IMR-90 (cell line): Measurements from ENCODE around the gene PLVAP. TPM values are rescaled to one million over a fixed set of nuclear protein-coding genes. Genes with fewer than 3 reads are reported as not detected.

Source experiments
- ATAC-seq: fragments of 200-7000 bp; cut with Tn5 transposase; 2 replicates; pipeline ENCODE4 v1.9.1; 2020; ENCODE audit warnings: low read depth, mild to moderate bottlenecking, moderate library complexity
- BruUV-seq: library from RNA; stranded (reverse); fragments of 400-500 nt; replicated peaks from 2 replicates; lab custom pipeline; 2021; lab: Mats Ljungman, UMichigan
- CTCF ChIA-PET: fragments of 300-600 bp; formaldehyde crosslinking; extraction: SDS; loops from one replicate; lab custom pipeline; 2021; ENCODE audit warnings: antibody characterized with exemption; lab: Yijun Ruan, JAX
- POLR2A ChIA-PET: fragments of 300-600 bp; sonication (Branson Sonifier 250); formaldehyde crosslinking; loops from one replicate; lab custom pipeline; 2022; ENCODE audit warnings: antibody characterized with exemption; ENCODE audit not compliant: unreplicated experiment; lab: Charles Lee
- DNase-seq: peaks from one replicate; pipeline ENCODE4 v3.0.0; 2013
- H2AFZ ChIP-seq: replicated peaks from 2 replicates; pipeline ENCODE3; 2013; ENCODE audit warnings: low read length, mild to moderate bottlenecking; ENCODE audit not compliant: poor library complexity
- H2AK5ac ChIP-seq: 2 replicates; pipeline ENCODE4 v1.6.1; 2013; ENCODE audit warnings: low read depth, low read length, inconsistent platforms
- H2AK9ac ChIP-seq: replicated peaks from 2 replicates; pipeline ENCODE3; 2013; ENCODE audit warnings: mild to moderate bottlenecking, low read depth, low read length, moderate library complexity; ENCODE audit not compliant: poor library complexity
- H2BK120ac ChIP-seq: 2 replicates; pipeline ENCODE4 v1.6.1; 2013; ENCODE audit warnings: low read depth, low read length, inconsistent platforms
- H2BK15ac ChIP-seq: 3 replicates; pipeline ENCODE4 v1.6.1; 2013; ENCODE audit warnings: low read depth, low read length, inconsistent platforms
- H2BK20ac ChIP-seq: 2 replicates; pipeline ENCODE4 v1.6.1; 2013; ENCODE audit warnings: low read depth, mild to moderate bottlenecking, inconsistent platforms, low read length, moderate library complexity
- H2BK5ac ChIP-seq: 2 replicates; pipeline ENCODE4 v1.6.1; 2013; ENCODE audit warnings: mild to moderate bottlenecking, low read depth, low read length, inconsistent platforms; ENCODE audit not compliant: poor library complexity, severe bottlenecking
- H3K14ac ChIP-seq: replicated peaks from 2 replicates; pipeline ENCODE4 v1.6.1; 2013; ENCODE audit warnings: low read depth, low read length, inconsistent platforms
- H3K18ac ChIP-seq: 2 replicates; pipeline ENCODE4 v1.6.1; 2013; ENCODE audit warnings: low read depth, low read length, control low read depth
- H3K23ac ChIP-seq: 2 replicates; pipeline ENCODE4 v1.6.1; 2013; ENCODE audit warnings: low read depth, low read length, inconsistent platforms
- H3K27ac ChIP-seq: 2 replicates; pipeline ENCODE4 v1.5.1; 2013; ENCODE audit warnings: mild to moderate bottlenecking, control low read depth, low read length; ENCODE audit not compliant: insufficient read depth
- H3K27me3 ChIP-seq: 2 replicates; pipeline ENCODE4 v1.6.1; 2013; ENCODE audit warnings: low read length; ENCODE audit not compliant: control insufficient read depth, insufficient read depth
- H3K36me3 ChIP-seq: 2 replicates; pipeline ENCODE4 v1.6.1; 2013; ENCODE audit warnings: low read length, mixed read lengths; ENCODE audit not compliant: control insufficient read depth, insufficient read depth
- H3K4ac ChIP-seq: 2 replicates; pipeline ENCODE4 v1.6.1; 2013; ENCODE audit warnings: low read depth, low read length, inconsistent platforms
- H3K4me1 ChIP-seq: 2 replicates; pipeline ENCODE4 v1.6.1; 2013; ENCODE audit warnings: low read length, mixed read lengths; ENCODE audit not compliant: control insufficient read depth, insufficient read depth
- H3K4me2 ChIP-seq: 2 replicates; pipeline ENCODE4 v1.6.1; 2013; ENCODE audit warnings: low read depth, mild to moderate bottlenecking, control low read depth, low read length, moderate library complexity
- H3K4me3 ChIP-seq: 2 replicates; pipeline ENCODE4 v1.5.1; 2013; ENCODE audit warnings: low read depth, mild to moderate bottlenecking, control low read depth, low read length, moderate library complexity; ENCODE audit not compliant: insufficient read depth
- H3K56ac ChIP-seq: 2 replicates; pipeline ENCODE4 v1.6.1; 2013; ENCODE audit warnings: low read length, inconsistent platforms; ENCODE audit not compliant: insufficient read depth; ENCODE audit errors: extremely low read depth
- H3K79me1 ChIP-seq, 2 experiments: 2 replicates each; pipeline ENCODE4 v1.6.1; 2013; ENCODE audit warnings: low read length in 2 of 2, inconsistent platforms in 1 of 2, low read depth in 1 of 2
- H3K9ac ChIP-seq: 2 replicates; pipeline ENCODE4 v1.6.1; 2013; ENCODE audit warnings: low read depth, low read length, control low read depth
- H3K9me1 ChIP-seq: 2 replicates; pipeline ENCODE4 v1.6.1; 2013; ENCODE audit warnings: low read length, inconsistent platforms; ENCODE audit not compliant: insufficient read depth
- H3K9me3 ChIP-seq: 2 replicates; pipeline ENCODE4 v1.6.1; 2013; ENCODE audit warnings: low read length; ENCODE audit not compliant: control insufficient read depth, insufficient read depth
- H4K20me1 ChIP-seq: 2 replicates; pipeline ENCODE4 v1.6.1; 2013; ENCODE audit warnings: low read length, inconsistent platforms; ENCODE audit not compliant: insufficient read depth
- H4K5ac ChIP-seq: 2 replicates; pipeline ENCODE4 v1.6.1; 2013; ENCODE audit warnings: mild to moderate bottlenecking, low read depth, low read length, control low read depth
- H4K8ac ChIP-seq, 2 experiments: 2 replicates each; pipeline ENCODE4 v1.6.1; 2013; ENCODE audit warnings: low read depth in 2 of 2, low read length in 2 of 2, control low read depth in 1 of 2, inconsistent platforms in 1 of 2
- H4K91ac ChIP-seq: 2 replicates; pipeline ENCODE4 v1.6.1; 2013; ENCODE audit warnings: low read depth, low read length, inconsistent platforms; ENCODE audit not compliant: insufficient read depth
- BHLHE40 ChIP-seq: fragments of 150-350 bp; IDR thresholded peaks from 2 replicates; pipeline ENCODE4 v1.6.1; 2016; ENCODE audit warnings: mild to moderate bottlenecking, low read depth, low read length
- CEBPB ChIP-seq: IDR thresholded peaks from 2 replicates; pipeline ENCODE4 v1.6.1; 2012; ENCODE audit warnings: low read depth, low read length, improper control_type of control experiment
- FOS ChIP-seq: fragments of 150-350 bp; IDR thresholded peaks from 2 replicates; pipeline ENCODE4 v1.6.1; 2016; ENCODE audit warnings: low read depth, low read length
- MAFK ChIP-seq: IDR thresholded peaks from 2 replicates; pipeline ENCODE4 v1.6.1; 2012; ENCODE audit warnings: low read depth, low read length, improper control_type of control experiment
- MAZ ChIP-seq: IDR thresholded peaks from 2 replicates; pipeline ENCODE4 v1.6.1; 2012; ENCODE audit warnings: low read depth, mild to moderate bottlenecking, low read length, improper control_type of control experiment, moderate library complexity, borderline replicate concordance
- MXI1 ChIP-seq: IDR thresholded peaks from 2 replicates; pipeline ENCODE4 v1.6.1; 2012; ENCODE audit warnings: low read depth, mild to moderate bottlenecking, low read length, moderate library complexity, borderline replicate concordance
- POLR2A ChIP-seq: IDR thresholded peaks from 2 replicates; pipeline ENCODE4 v1.6.1; 2012; ENCODE audit warnings: mild to moderate bottlenecking, low read depth, low read length
- RAD21 ChIP-seq: IDR thresholded peaks from 2 replicates; pipeline ENCODE4 v1.6.1; 2012; ENCODE audit warnings: low read length, improper control_type of control experiment
- RCOR1 ChIP-seq: IDR thresholded peaks from 2 replicates; pipeline ENCODE4 v1.6.1; 2012; ENCODE audit warnings: mild to moderate bottlenecking, low read length, improper control_type of control experiment; ENCODE audit not compliant: insufficient replicate concordance
- RFX5 ChIP-seq: IDR thresholded peaks from 2 replicates; pipeline ENCODE4 v1.8.0; 2012; ENCODE audit warnings: low read depth, mild to moderate bottlenecking, low read length, moderate library complexity
- SMC3 ChIP-seq: fragments of 150-350 bp; IDR thresholded peaks from 2 replicates; pipeline ENCODE4 v1.6.1; 2016; ENCODE audit warnings: low read depth, mild to moderate bottlenecking, antibody characterized with exemption, low read length, moderate library complexity
- WGBS, 2 experiments: methylation state at CpG; one replicate each; pipeline versions ENCODE4 v1.1.5 to v1.1.7; 2013; ENCODE audit warnings: missing lambda C conversion rate in 2 of 2; ENCODE audit not compliant: insufficient read length in 1 of 2; ENCODE audit errors: extremely low coverage in 2 of 2; 5-methylcytosine and 5-hydroxymethylcytosine counted together
- dilution Hi-C: fragments of 300-500 bp; cut with HindIII; formaldehyde crosslinking; loops from one replicate; pipeline ENCODE4 v1.14.3; 2018; ENCODE audit warnings: low sequenced_read_pairs; ENCODE audit not compliant: unreplicated experiment
- in situ Hi-C: fragments of 300-500 bp; cut with MboI; formaldehyde crosslinking; loops from 3 replicates; pipeline ENCODE4 v1.14.3; 2019; ENCODE audit warnings: low sequenced_read_pairs, inconsistent platforms, mixed read lengths
- intact Hi-C: fragments of 100-400 bp; cut with micrococcal nuclease; formaldehyde crosslinking; loops from 2 replicates; pipeline ENCODE4 v1.10.0; 2022
- polyA plus RNA-seq, 3 experiments: library from polyadenylated mRNA; depleted of rRNA; stranded (reverse); fragments of >200 nt; gene quantifications; 2 replicates each; pipeline ENCODE4 v1.2.3, GENCODE V29; 2012; ENCODE audit warnings: low replicate concordance in 1 of 3
- total RNA-seq: library from RNA; depleted of rRNA; stranded (reverse); fragments of >200 nt; gene quantifications from 2 replicates; pipeline ENCODE4 v1.2.3, GENCODE V29; 2012
- TF ChIP-seq, protein P1 (sequence below): conservative IDR thresholded peaks from 2 replicates; pipeline ENCODE4 v1.5.1; 2012; ENCODE audit warnings: mild to moderate bottlenecking, low read depth, low read length, improper control_type of control experiment
- TF ChIP-seq, protein P2 (sequence below): fragments of 150-350 bp; IDR thresholded peaks from 2 replicates; pipeline ENCODE4 v1.6.1; 2016; ENCODE audit warnings: low read depth, mild to moderate bottlenecking, low read length, moderate library complexity, borderline replicate concordance
- TF ChIP-seq, protein P3 (sequence below): fragments of 150-350 bp; IDR thresholded peaks from 2 replicates; pipeline ENCODE4 v1.6.1; 2017; ENCODE audit warnings: mild to moderate bottlenecking, antibody characterized with exemption, low read length, low read depth

PLVAP gene
- total and polyA plus RNA-seq, 2 of the 4 experiments (the other 2 are of a cell fraction): not detected

DNA sequence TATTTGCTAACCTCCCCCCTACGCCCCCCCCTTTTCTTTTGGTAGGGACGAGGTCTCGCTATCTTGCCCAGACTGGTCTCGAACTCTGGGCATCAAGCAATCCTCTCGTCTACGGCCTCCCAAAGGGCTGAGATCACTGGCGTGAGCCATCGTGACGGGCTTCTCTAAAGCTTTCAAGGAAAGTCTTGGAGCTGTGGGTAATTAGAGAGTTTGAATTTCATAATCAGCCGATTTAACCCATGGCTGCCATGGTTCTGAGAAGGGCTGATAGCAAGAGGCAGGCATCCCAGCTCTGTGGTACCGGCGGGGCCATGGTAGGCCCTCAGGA, 73.2 kb downstream of the PLVAP start:
- 0 out of 3 replicates have a peak overlapping the region, but pooled peaks have one; percentile 71 for H2BK15ac ChIP-seq
- peak overlapping the region; percentile 66; the same call in 1 of the 2 replicates for H4K91ac ChIP-seq
- H4K20me1 ChIP-seq: no peaks in the 10 kb centered on the region
- H3K9me3 ChIP-seq: no peaks in the 10 kb centered on the region
- H3K9me1 ChIP-seq: peaks cover 19% of the 10 kb centered on the region
- TF ChIP-seq, protein P1, sequence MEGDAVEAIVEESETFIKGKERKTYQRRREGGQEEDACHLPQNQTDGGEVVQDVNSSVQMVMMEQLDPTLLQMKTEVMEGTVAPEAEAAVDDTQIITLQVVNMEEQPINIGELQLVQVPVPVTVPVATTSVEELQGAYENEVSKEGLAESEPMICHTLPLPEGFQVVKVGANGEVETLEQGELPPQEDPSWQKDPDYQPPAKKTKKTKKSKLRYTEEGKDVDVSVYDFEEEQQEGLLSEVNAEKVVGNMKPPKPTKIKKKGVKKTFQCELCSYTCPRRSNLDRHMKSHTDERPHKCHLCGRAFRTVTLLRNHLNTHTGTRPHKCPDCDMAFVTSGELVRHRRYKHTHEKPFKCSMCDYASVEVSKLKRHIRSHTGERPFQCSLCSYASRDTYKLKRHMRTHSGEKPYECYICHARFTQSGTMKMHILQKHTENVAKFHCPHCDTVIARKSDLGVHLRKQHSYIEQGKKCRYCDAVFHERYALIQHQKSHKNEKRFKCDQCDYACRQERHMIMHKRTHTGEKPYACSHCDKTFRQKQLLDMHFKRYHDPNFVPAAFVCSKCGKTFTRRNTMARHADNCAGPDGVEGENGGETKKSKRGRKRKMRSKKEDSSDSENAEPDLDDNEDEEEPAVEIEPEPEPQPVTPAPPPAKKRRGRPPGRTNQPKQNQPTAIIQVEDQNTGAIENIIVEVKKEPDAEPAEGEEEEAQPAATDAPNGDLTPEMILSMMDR: no peak
- TF ChIP-seq SMC3 (no peak), MXI1 (no peak), MAZ (no peak), FOS (no peak), RCOR1 (no peak), CEBPB (no peak), RFX5 (no peak), MAFK (no peak), BHLHE40 (no peak), POLR2A (no peak), RAD21 (no peak)
- TF ChIP-seq, protein P2, sequence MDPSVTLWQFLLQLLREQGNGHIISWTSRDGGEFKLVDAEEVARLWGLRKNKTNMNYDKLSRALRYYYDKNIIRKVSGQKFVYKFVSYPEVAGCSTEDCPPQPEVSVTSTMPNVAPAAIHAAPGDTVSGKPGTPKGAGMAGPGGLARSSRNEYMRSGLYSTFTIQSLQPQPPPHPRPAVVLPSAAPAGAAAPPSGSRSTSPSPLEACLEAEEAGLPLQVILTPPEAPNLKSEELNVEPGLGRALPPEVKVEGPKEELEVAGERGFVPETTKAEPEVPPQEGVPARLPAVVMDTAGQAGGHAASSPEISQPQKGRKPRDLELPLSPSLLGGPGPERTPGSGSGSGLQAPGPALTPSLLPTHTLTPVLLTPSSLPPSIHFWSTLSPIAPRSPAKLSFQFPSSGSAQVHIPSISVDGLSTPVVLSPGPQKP: no peak
- TF ChIP-seq, protein P3, sequence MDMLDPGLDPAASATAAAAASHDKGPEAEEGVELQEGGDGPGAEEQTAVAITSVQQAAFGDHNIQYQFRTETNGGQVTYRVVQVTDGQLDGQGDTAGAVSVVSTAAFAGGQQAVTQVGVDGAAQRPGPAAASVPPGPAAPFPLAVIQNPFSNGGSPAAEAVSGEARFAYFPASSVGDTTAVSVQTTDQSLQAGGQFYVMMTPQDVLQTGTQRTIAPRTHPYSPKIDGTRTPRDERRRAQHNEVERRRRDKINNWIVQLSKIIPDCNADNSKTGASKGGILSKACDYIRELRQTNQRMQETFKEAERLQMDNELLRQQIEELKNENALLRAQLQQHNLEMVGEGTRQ: no peak
- no peak overlapping the region for H3K56ac ChIP-seq
- no TSS peak for BruUV-seq
- H3K18ac ChIP-seq: no peak overlapping the region
- no peak overlapping the region for H3K14ac ChIP-seq
- WGBS, 2 experiments: 91% methylated on average over 4 of the region's 12 CpGs; no CpG with 5 or more reads in 1 of the 2 experiments
- no peak for DNase-seq
- peak overlapping the region; percentile 90 for H2AK9ac ChIP-seq
- H3K9ac ChIP-seq: no peak overlapping the region
- H3K23ac ChIP-seq: no peak overlapping the region
- dilution Hi-C loops (no loop called here), in situ Hi-C loops (no loop called here), intact Hi-C loops (loop anchor here (1.0 kb wide), 1 partner anchor 12 kb away; no protein-coding TSS in a partner anchor)
- H4K8ac ChIP-seq: peak overlapping the region; percentile 96
- H3K4me1 ChIP-seq: peaks cover 8% of the 10 kb centered on the region
- H4K5ac ChIP-seq: peak overlapping the region; percentile 76
- no peak overlapping the region for H2BK20ac ChIP-seq
- CTCF ChIA-PET: no interaction called here
- H3K27ac ChIP-seq: peak overlapping the region; percentile 23; the same call in 1 of the 2 replicates
- POLR2A ChIA-PET: no interaction called here
- H3K4me2 ChIP-seq: no peak overlapping the region
- H3K4ac ChIP-seq: 0 out of 2 replicates have a peak overlapping the region, but pooled peaks have one; percentile 10
- no peaks in the 10 kb centered on the region for H3K27me3 ChIP-seq
- H2AFZ ChIP-seq: peak overlapping the region; percentile 90
- no peak overlapping the region for H2BK5ac ChIP-seq
- H3K4me3 ChIP-seq: no peak overlapping the region
- peaks cover 3% of the 10 kb centered on the region for H3K36me3 ChIP-seq
- H2BK120ac ChIP-seq: no peak overlapping the region
- ATAC-seq: no peak
- peaks cover 21 to 48% of the 10 kb centered on the region in 2 experiments for H3K79me1 ChIP-seq
- H2AK5ac ChIP-seq: peak overlapping the region; percentile 90
